Lung microvascular endothelial cell (primary cell): ENCODE results near the gene SPACA7. TPM values are rescaled to one million over a fixed set of nuclear protein-coding genes. Genes with fewer than 3 reads are reported as not detected.

Experiments used
- DNase-seq, 2 donors: peaks; one replicate each; pipeline versions ENCODE4 v3.0.0 to v3.0.0-alpha.2; 2010; ENCODE audit warnings: low read depth in 2 of 2
- total RNA-seq: library from RNA; depleted of rRNA; stranded (reverse); fragments of >200 nt; gene quantifications from 2 replicates; pipeline ENCODE4 v1.2.1, GENCODE V29; 2014

The SPACA7 gene
- total RNA-seq: not detected in 2 replicates

- DNase-seq: no peak
These were observed at the start of gene SPACA7 for GRCh38 chr13:112376050-112376681. Gene SPACA7, plus strand, starts transcription at chr13:112376355. Its CDS starts 31 bp downstream, at chr13:112376386.

- no peak for DNase-seq
These were observed 49.3 kb upstream of the SPACA7 start for GRCh38 chr13:112326821-112327370.

GRCh38 chr13:112328936-112329335 is 47.2 kb upstream of the SPACA7 start:
- no peak for DNase-seq

- no peak for DNase-seq
These were observed 46.8 kb upstream of the SPACA7 start for GRCh38 chr13:112329376-112329775.

- DNase-seq: no peak
These were observed 46.1 kb upstream of the SPACA7 start for GRCh38 chr13:112330066-112330465.

GRCh38 chr13:112330479-112331381 is 45.4 kb upstream of the SPACA7 start:
- DNase-seq: no peak

- DNase-seq: no peak
These were observed 44.5 kb upstream of the SPACA7 start for GRCh38 chr13:112331675-112332074.

GRCh38 chr13:112332727-112333126 is 43.4 kb upstream of the SPACA7 start:
- no peak for DNase-seq

GRCh38 chr13:112333756-112334543 is 42.2 kb upstream of the SPACA7 start:
- no peak for DNase-seq

- DNase-seq: no peak
These were observed 41.0 kb upstream of the SPACA7 start for GRCh38 chr13:112335135-112335534.

- no peak for DNase-seq
These were observed 34.7 kb upstream of the SPACA7 start for GRCh38 chr13:112341446-112341845.

- DNase-seq: no peak
These were observed 34.0 kb upstream of the SPACA7 start for GRCh38 chr13:112341976-112342735.

- no peak for DNase-seq
These were observed 33.3 kb upstream of the SPACA7 start for GRCh38 chr13:112342841-112343361.

- DNase-seq: no peak
These were observed 32.6 kb upstream of the SPACA7 start for GRCh38 chr13:112343591-112343990.

- no peak for DNase-seq
These were observed 30.4 kb upstream of the SPACA7 start for GRCh38 chr13:112345826-112346172.

GRCh38 chr13:112346173-112346898 is 29.8 kb upstream of the SPACA7 start:
- DNase-seq: no peak

- DNase-seq: no peak
These were observed 29.3 kb upstream of the SPACA7 start for GRCh38 chr13:112346899-112347229.

- DNase-seq: no peak
These were observed 28.2 kb upstream of the SPACA7 start for GRCh38 chr13:112347986-112348385.

GRCh38 chr13:112348642-112349345 is 27.4 kb upstream of the SPACA7 start:
- DNase-seq: no peak

GRCh38 chr13:112349681-112350080 is 26.5 kb upstream of the SPACA7 start:
- DNase-seq: no peak
